B cell (primary cell): Measurements from ENCODE around the gene BTRC.
A peak's percentile ranks its signal among the peaks of the same experiment; 100 is the strongest.

Source experiments
- CTCF ChIP-seq: fragments of 200-600 bp; IDR thresholded peaks from one replicate; pipeline ENCODE4 v1.8.0; 2022; ENCODE audit warnings: antibody characterized with exemption, mild to moderate bottlenecking
- EZH2 ChIP-seq: IDR thresholded peaks from 2 replicates; pipeline ENCODE4 v1.6.1; 2012; ENCODE audit warnings: borderline replicate concordance, low read depth, mild to moderate bottlenecking, moderate library complexity, low read length; ENCODE audit not compliant: insufficient read depth, poor library complexity, severe bottlenecking

GRCh38 chr10:101442456-101442800, 88.5 kb downstream of the BTRC start:
- TF ChIP-seq CTCF = peak; percentile 12
- no peak for TF ChIP-seq EZH2
